ENCODE data around the gene WASL. TPM values are rescaled to one million over a fixed set of nuclear protein-coding genes. Genes with fewer than 3 reads are reported as not detected.

The WASL gene
- total RNA-seq, 2 experiments from 2014 or later: 4.4 to 6.3 TPM

DNA sequence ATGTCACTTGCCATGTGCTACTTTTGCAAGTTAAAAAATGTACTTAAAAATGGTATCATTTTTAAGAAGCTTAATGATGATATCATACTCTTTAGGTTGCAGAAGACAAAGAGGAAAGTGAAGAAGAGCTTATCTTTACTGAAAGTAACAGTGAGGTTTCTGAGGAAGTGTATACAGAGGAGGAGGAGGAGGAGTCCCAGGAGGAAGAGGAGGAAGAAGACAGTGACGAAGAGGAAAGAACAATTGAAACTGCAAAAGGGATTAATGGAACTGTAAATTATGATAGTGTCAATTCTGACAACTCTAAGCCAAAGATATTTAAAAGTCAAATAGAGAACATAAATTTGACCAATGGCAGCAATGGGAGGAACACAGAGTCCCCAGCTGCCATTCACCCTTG is 87.0 kb downstream of the WASL start:
- H2AFZ ChIP-seq (ENCODE audit: low read length): no peak overlapping the region
- no peak overlapping the region for H3K4me3 ChIP-seq (ENCODE audit: low read depth, low read length, poor library complexity, severe bottlenecking)
- no TSS peak for BruUV-seq (replicated peaks)
- no peaks in the 10 kb centered on the region for H3K9me3 ChIP-seq (ENCODE audit: low read length)
- H4K20me1 ChIP-seq (ENCODE audit: insufficient read depth, low read length): no peaks in the 10 kb centered on the region
- H3K27ac ChIP-seq (ENCODE audit: low read depth, low read length, poor library complexity, severe bottlenecking): no peak overlapping the region
- no peaks in the 10 kb centered on the region for H3K79me2 ChIP-seq (ENCODE audit: insufficient read depth, low read depth, low read length)
- no peak for TF ChIP-seq EZH2phosphoT487 (IDR thresholded peaks at IDR 0.05; ENCODE audit: borderline replicate concordance, low read depth, low read length)
- TF ChIP-seq, protein P1, sequence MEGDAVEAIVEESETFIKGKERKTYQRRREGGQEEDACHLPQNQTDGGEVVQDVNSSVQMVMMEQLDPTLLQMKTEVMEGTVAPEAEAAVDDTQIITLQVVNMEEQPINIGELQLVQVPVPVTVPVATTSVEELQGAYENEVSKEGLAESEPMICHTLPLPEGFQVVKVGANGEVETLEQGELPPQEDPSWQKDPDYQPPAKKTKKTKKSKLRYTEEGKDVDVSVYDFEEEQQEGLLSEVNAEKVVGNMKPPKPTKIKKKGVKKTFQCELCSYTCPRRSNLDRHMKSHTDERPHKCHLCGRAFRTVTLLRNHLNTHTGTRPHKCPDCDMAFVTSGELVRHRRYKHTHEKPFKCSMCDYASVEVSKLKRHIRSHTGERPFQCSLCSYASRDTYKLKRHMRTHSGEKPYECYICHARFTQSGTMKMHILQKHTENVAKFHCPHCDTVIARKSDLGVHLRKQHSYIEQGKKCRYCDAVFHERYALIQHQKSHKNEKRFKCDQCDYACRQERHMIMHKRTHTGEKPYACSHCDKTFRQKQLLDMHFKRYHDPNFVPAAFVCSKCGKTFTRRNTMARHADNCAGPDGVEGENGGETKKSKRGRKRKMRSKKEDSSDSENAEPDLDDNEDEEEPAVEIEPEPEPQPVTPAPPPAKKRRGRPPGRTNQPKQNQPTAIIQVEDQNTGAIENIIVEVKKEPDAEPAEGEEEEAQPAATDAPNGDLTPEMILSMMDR (conservative IDR thresholded peaks at IDR 0.05; ENCODE audit: low read length): no peak
- CTCF ChIA-PET (ENCODE audit: unreplicated experiment): no interaction called here
- POLR2A ChIA-PET: interaction anchor here (0.7 kb wide), 1 partner anchor 165 kb away, joined by 3 read pairs; no protein-coding TSS in a partner anchor
- no peaks in the 10 kb centered on the region for H3K36me3 ChIP-seq (ENCODE audit: insufficient read depth, low read length)
- DNase-seq (ENCODE audit: low spot score): no peak
- H3K4me2 ChIP-seq (ENCODE audit: low read length): no peak overlapping the region
- H3K9me2 ChIP-seq (ENCODE audit: insufficient read depth, low read length): no peaks in the 10 kb centered on the region
- H3K4me1 ChIP-seq (ENCODE audit: insufficient read depth, low read length, poor library complexity, severe bottlenecking): no peaks in the 10 kb centered on the region
- intact Hi-C loops (cut with micrococcal nuclease; ENCODE audit: unreplicated experiment): no loop called here

DNA sequence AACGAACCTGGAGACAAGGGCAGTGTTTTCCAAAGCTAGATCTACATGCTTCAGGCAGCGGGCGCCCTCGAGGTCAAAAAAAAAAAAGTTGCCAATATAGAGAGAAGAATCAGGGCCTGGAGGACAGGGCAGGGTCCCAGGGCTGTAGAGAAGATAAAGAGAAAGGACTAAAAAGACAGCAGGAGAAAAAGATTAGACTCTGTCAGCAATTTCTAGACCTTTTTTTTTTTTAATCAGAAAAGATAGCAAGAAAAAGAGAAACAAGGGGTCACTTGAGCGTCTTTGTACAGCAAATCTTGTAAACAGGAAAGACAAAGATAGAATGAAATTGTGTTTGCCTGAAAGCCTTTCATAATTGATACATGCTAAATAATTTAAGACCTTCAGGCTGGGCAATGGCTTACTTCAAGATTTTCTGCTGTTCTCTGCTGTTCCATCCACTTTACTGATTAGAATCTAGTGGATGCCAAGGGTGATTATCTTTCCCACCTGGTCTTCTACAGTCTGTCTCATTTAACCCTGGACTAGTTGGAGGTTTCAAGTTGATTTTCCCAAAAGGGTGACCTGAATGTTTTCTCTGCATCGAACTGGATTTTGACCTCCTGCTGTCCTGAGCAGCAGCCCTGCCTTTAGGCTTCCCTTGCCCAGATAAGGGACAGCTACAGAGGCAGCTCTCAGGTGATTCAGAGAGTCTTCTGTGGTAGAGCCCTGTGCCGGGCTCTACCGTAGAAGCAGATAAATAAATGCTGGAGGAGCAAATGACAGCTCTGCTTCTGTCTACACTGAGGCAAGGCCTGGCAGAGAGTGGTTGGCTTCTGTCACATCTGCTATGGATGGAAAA is 88.1 kb downstream of the WASL start:
- POLR2A ChIA-PET: interaction anchor here (0.6 kb wide), 1 partner anchor 167 kb away, joined by 3 read pairs; no protein-coding TSS in a partner anchor
- Histone ChIP-seq H3K4me1 (ENCODE audit: insufficient read depth, low read length, poor library complexity, severe bottlenecking) (no peaks in the 10 kb centered on the region), H3K27ac (ENCODE audit: low read depth, low read length, poor library complexity, severe bottlenecking) (no peak overlapping the region), H3K79me2 (ENCODE audit: insufficient read depth, low read depth, low read length) (no peaks in the 10 kb centered on the region), H2AFZ (ENCODE audit: low read length) (no peak overlapping the region), H3K36me3 (ENCODE audit: insufficient read depth, low read length) (no peaks in the 10 kb centered on the region), H3K4me2 (ENCODE audit: low read length) (no peak overlapping the region), H4K20me1 (ENCODE audit: insufficient read depth, low read length) (no peaks in the 10 kb centered on the region), H3K4me3 (ENCODE audit: low read depth, low read length, poor library complexity, severe bottlenecking) (no peak overlapping the region), H3K9me2 (ENCODE audit: insufficient read depth, low read length) (no peaks in the 10 kb centered on the region), H3K9me3 (ENCODE audit: low read length) (no peaks in the 10 kb centered on the region)
- DNase-seq (ENCODE audit: low spot score): no peak
- intact Hi-C loops (cut with micrococcal nuclease; ENCODE audit: unreplicated experiment): no loop called here
- CTCF ChIA-PET (ENCODE audit: unreplicated experiment): no interaction called here
- no TSS peak for BruUV-seq (replicated peaks)
- TF ChIP-seq, protein P1 (conservative IDR thresholded peaks at IDR 0.05; ENCODE audit: low read length): no peak
- TF ChIP-seq EZH2phosphoT487 (IDR thresholded peaks at IDR 0.05; ENCODE audit: borderline replicate concordance, low read depth, low read length): no peak

DNA sequence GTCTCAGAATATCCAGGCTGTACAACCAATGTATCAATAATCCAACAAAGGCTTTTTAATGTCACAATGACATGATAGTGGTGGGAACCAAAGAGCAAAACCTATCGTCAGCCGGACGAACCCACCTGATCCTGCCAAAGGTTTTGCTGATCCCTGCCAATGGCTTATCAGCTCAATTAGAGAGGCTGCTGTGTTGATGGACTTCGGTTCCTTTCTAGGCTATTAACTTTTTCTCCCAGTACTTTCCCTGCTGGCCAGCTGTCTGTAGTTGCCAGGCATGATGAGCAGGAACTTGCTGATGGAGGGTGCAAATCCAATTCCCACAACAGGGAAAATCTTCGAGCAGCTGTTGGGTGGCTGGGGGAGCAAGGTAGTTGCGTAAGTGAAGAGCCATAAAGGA is 90.8 kb downstream of the WASL start:
- ChIA-PET POLR2A (interaction anchor here (0.6 to 0.7 kb wide), 3 partner anchors 9 to 1173 kb away, joined by 3 to 9 read pairs (median 7); no protein-coding TSS in a partner anchor), CTCF (ENCODE audit: unreplicated experiment) (no interaction called here)
- Histone ChIP-seq H3K27ac (ENCODE audit: low read depth, low read length, poor library complexity, severe bottlenecking) (no peak overlapping the region), H3K4me2 (ENCODE audit: low read length) (no peak overlapping the region), H3K9me2 (ENCODE audit: insufficient read depth, low read length) (no peaks in the 10 kb centered on the region), H4K20me1 (ENCODE audit: insufficient read depth, low read length) (no peaks in the 10 kb centered on the region), H3K4me1 (ENCODE audit: insufficient read depth, low read length, poor library complexity, severe bottlenecking) (no peaks in the 10 kb centered on the region), H3K79me2 (ENCODE audit: insufficient read depth, low read depth, low read length) (no peaks in the 10 kb centered on the region), H3K36me3 (ENCODE audit: insufficient read depth, low read length) (no peaks in the 10 kb centered on the region), H3K9me3 (ENCODE audit: low read length) (no peaks in the 10 kb centered on the region), H2AFZ (ENCODE audit: low read length) (no peak overlapping the region), H3K4me3 (ENCODE audit: low read depth, low read length, poor library complexity, severe bottlenecking) (no peak overlapping the region)
- DNase-seq (ENCODE audit: low spot score): no peak
- intact Hi-C loops (cut with micrococcal nuclease; ENCODE audit: unreplicated experiment): no loop called here
- no TSS peak for BruUV-seq (replicated peaks)
- TF ChIP-seq EZH2phosphoT487 (IDR thresholded peaks at IDR 0.05; ENCODE audit: borderline replicate concordance, low read depth, low read length): no peak
- TF ChIP-seq, protein P1 (conservative IDR thresholded peaks at IDR 0.05; ENCODE audit: low read length): no peak
